NCI-H345 treated with DMSO at 0.1 percent for 48 hours (cell line): Measurements from ENCODE around the gene ENDOU.
A peak's percentile ranks its signal among the peaks of the same experiment; 100 is the strongest.

Source experiments
- DNase-seq: peaks from one replicate; lab custom pipeline; 2025; ENCODE audit not compliant: unreplicated experiment; lab: John Stamatoyannopoulos, UW

The ENDOU gene

DNA sequence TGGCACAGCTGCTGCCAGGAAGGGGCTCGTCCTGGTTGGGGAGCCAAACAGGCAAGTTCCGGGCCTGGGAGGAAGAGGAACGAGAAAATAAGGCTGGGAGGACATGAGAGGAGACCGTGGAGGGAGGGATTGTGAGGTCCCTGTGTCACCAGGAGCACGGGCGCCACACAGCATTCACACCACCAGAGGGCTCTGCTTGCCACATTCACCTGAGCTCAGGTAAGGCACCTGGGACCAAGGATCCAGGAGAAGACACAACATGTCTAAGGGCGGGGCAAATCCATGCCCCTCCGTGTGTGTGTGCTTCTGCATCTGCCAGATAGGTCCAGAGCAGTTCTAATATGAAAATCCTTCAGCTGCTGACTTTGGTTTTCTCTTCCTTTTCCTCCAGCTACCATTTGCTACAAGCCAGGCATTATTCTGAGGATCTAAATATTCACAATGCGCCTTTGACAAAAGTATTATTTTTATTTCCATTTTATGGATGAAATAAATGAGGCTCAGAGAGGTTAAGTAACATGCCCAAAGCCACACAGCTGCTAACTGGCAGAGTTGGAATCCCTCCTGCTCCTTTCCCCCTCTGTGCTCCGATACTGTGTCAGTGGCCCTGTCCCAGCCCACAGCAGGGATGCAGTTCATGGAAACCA lies 18.8 kb upstream of the ENDOU start:
- peak; percentile 12 for DNase-seq

DNA sequence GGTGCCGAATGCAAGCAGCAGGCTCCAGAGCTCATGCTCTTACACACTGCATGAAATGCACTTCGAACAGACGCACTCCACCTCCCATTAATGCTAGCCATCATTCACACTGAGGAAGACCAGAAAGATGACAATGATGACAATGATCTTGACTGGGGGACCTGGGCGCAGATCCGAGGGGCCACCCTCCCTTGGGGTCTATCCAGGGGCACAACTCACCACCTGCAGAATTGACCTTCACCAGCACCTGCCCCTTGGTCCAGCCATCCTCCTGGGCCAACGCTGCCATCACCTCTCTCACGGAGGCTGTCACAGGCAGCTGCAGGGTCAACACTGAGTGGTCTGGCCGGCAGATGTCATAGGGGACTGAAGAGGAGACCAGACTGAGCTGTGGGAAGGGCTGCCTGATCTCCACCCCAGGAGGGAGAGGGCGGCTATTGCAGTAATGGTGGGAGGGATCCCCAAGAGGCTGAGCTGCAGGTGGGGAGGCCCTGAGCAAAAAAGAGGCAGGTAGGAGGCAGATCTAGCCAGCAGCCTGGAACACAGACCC lies 18.1 kb upstream of the ENDOU start:
- DNase-seq, result no peak

DNA sequence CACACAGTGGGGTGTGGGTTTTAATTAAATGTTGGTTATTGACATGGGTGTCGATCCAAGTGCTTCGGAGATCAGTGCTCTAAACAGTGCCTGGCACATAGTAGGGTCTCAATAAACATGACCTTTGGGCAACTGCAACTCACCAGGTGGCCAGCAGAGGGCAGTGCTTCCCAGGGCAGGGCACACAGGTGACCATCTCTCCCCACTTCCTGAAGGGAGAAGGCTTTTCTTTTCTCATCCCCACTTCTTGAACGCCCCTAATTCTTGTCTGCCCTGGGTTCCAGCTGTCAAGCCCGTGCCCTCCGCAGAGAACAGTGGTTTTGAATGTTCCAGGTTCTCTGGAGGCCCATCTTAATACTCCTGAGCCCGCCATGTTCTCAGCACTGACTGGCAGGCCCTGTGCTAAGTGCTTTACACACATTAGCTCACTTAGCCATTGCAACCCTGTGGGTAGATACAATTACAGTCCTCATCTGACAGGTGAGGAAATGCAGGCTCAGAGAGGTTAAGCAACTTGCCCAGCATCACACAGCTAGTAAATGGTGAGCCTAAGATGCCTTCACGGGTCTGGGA lies 17.0 kb upstream of the ENDOU start:
- no peak for DNase-seq

- DNase-seq, result peak; percentile 9
These were observed 16.0 kb upstream of the ENDOU start for GRCh38 chr12:47741340-47741703.

DNA sequence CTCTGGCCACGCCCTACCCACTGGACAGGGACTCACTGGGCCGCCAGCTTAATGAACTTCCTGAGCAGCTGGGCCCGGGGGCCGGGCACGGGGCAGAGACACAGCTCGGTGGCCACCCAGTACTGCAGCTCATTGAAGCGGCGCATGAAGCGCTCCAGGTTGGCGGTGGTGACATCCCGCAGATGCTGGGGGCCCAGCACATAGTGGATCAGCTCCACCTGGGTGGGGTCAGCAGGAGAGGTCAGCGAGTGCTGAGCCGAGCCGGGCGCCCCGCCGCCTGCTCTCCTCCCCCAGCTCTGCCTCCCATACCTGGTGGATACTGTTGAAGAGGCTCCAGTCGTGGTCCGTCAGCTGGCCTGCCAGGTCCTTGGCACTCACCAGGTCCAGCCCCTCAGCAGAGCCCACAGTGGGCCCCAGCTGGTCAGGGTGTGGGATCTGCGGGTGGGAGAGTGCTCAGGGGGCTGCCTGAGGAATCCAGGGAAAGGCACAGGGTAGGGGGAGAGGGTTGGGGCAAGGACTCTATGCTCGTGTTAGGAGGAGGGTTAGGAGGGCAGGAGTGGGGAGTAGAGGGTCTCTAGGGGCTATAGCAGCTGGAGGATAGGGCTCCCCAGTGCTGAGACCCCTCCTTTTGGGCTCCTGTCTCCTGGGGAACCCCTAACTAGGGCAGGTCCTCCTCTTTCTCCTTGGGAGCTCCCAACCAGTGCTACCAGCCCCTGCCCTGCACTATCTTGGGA lies 15.5 kb upstream of the ENDOU start:
- DNase-seq, result no peak

DNA sequence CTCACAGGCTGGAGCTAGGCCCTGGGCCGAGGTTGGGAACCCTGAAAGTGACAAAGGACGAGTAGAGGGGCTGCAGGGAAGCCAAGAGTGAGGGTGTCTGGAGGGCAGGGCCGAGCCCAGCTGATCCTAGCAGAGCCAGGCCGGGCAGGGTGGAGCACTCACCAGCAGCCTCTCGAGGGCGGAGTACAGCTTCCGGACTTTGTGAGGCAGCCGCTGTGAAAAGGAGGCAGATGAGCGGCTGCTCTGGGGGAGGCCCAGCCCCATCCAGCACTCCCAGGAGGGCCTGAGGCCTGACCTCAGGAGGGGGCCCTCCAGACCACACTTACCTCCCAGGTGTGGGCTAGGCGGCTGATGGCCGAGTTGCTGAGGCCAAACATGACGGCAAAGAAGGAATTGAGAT lies 14.7 kb upstream of the ENDOU start:
- no peak for DNase-seq

- DNase-seq, result no peak
These were observed 14.0 kb upstream of the ENDOU start for GRCh38 chr12:47739297-47739696.

- DNase-seq, result no peak
These were observed 12.8 kb upstream of the ENDOU start for GRCh38 chr12:47737936-47738594.

DNA sequence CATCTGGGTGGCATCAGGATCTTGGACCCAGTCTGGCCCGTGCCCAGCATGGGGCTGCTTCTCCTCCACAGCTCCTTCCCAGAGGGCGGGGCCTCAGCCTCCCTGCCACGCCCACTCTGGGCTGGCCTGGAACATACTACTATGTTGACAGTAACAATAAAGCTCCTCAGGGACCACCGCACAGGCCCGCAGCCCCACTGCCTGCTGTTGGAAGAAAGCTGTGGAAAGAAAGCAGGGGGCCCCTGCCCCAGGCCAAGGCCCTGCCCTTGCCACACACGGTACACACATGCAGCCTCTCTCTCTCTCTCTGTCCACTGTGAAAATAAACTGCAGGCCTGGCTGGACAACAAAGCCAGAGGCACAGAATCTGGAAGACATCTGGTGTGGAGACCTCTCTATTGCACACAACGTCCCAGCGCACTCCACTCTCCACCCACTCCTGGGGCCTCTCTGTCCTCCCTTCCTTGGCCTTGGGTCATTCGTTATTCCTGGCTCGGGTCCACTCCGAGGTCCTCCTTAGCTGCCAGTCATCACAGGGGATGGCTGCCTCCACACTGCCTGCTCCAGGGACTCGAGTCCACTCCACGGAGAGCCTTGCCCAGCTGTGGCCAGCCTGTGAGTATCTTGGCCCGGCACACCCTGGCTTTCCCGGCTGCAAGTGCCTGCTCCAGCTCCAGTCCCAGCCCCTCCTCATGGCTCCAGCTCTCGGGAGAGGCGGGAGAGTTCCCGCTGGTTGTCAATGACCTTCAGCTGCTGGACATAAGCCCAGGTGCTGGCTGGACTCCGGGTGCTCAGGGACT lies 11.8 kb upstream of the ENDOU start:
- DNase-seq, result no peak

DNA sequence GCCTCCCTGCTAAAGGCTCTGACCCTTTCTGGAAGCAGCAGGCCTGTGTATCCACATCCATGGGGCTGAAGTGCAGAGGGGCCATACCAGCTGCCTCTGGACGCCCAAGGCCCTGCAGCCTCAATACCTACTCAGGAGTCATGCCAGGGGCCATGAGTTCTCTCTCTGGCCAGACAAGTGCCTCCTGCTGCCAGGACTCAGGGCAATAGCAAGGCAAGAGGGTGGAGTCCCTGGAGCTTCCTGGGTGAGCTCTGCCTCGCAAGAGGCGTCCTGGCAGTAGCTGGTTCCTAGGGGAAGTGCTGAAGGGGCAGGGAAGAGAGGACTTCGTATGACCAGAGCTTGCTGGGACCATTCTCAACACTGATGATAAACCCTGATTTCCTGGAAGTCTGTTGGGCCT lies 10.9 kb upstream of the ENDOU start:
- no peak for DNase-seq

DNA sequence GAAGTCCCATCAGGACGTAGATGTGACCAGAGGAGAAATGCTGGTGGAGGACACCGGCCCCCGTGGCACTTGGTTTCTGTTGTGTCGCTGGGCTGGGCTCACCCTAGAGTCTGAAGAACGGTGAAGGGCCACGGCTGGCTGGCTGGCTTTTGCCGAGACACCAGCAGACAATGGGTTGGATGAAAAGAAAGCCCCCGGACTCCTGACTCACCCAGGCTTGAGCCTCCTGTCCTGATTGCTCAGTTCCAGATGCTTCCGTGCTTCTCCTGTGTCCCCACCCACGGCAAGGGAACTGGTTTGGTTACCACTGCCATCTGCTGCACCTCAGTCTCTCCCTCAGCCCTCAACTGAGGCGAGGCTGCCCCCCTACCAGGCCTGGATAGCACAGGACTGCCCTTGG lies 10.4 kb upstream of the ENDOU start:
- no peak for DNase-seq

DNA sequence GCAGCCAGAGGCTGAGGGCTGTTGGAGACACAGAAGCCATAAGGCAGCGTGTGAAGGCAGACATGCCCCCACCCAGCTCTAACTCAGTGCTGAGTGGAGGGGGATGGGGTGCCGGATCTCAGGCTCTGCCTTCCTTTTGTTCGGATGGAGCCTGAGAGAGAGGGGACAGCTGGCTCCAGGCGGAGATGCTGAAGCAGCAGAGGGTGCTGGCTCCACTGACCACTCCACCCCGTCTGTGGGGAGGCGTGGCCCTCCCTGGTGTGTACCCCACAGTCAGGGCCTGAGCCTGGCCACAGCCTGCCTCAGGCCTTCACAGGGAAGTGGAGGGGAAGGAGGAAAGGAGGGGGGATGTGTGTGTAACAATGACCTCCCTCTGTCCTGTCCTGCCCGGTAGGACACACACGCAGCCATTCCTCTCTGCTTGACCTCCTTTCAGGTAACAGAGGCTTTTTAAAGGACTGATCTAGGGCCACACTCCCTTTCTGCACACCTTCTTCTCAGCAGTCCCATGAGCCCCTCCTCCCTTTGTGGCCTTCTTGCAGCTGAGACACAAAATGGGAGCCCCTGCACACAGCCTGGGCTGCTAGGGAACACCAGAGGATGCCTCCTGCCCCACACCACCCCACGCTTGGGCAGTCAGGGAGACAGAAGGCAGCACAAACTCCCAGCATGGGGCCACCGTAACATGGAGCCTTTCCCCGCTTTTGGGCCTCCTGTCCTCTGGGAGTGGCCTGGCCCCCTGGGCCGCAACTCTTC lies 9.6 kb upstream of the ENDOU start:
- DNase-seq, result no peak

DNA sequence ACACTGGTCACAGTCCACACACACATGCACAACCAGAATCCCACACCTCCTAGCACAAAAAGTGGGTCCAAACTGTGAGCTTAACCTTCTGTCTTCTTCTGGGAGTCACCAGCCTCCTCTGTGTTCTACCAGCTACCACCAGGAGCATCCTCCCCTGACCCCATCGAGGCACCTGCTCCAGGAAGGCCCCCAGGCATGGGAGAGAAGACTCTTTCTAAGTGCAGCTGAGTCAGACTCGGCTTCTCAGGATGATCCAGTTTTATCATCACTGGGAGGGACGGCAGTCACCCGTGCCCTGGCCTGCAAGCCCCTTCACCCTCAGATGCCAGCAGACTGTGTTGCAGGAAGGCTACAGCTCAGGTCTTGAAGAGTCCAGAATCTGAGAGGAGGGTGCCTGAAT lies 7.9 kb upstream of the ENDOU start:
- DNase-seq, result no peak

- DNase-seq, result no peak
These were observed 7.2 kb upstream of the ENDOU start for GRCh38 chr12:47732504-47732903.

- DNase-seq, result no peak
These were observed 6.4 kb upstream of the ENDOU start for GRCh38 chr12:47731723-47732122.

DNA sequence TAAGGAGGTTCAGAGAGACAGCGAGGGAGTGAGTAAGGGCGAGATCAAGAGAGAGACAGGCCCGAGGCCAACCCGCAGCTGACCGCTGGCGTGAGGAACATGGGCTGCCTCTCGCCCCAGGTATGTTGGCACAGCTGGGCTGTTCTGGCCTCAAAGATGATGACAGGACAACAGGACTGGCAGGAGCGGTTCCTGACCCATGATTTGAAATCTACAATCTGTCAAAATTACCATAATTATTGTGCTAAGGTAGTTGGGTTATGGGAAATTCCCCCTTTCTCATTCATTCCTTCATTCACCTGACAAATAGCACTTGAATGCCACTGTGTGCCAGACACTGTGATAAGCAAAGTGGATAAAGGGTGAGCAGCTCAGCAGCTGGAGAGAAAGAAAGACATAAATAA lies 5.1 kb upstream of the ENDOU start:
- no peak for DNase-seq

DNA sequence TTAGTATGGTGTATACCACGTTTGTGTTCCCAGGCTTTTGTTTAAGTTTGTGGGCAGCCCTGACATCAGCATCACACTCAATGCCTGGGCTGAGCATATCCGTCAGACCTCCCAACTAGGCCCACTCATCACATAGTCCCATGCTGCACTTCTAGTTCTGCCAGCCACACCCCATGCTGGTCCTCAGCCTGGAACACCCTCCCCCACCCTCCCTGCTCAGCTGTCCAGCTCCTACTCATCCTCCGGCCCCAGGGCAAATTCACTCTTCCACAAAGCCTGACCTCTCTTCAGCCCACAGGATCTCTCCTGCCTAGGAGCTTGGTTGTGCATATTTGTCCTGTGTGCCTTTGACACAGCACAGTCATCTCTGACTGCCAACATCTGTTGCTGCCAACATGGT lies 3.9 kb upstream of the ENDOU start:
- DNase-seq, result no peak

DNA sequence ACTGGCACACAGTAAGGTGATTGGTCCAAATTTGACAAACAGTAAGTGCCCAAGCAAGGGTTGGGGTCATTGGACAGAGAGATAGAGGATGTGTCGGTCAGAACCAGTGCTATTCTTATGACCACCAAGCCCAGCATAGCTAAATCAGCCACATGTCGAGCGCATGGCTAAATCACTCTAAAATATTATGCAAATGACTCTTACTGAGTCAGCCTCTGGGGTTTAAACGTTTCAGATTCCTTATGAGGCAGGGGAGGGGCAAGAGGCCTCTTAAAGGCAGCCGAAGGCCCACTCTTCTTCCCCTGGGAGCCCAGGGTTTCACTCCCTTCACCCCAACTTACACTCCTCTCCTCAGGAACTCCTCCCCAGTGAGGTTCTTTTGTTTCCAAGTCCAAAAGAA lies 603 bp upstream of the ENDOU start:
- DNase-seq, result no peak

DNA sequence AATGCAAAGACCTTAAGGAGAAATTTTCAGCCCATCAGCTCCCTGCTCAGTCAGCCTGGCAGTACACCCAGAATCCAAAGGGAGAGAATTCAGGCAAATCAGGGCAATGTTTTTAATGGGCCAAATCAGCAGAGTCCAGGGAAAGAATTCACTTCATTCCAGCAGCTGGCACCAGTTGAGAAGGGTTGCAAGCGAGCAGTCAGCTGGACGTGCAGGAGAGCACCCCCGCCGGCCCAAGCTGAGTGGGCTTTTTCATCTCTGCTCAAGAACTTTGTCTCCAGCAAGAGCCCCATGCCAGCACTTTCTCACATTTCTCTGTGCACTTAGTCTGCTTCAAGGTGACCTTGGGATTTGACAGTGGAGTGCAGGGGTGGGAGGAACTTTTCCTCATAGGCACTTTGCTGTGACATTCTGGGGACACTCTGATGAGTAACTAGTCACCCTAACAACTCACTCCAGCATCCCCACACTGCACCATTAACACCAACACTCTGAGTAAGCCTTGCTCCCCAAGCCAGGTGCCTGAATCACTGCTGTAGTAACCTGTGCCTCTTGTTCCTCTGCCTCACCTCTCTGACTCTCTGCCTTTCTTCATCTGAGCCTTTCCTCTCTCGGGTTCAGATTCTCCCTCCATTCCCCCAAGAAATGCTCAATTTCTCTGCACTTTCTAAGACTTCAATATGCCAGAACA lies 2.2 kb downstream of the ENDOU start:
- DNase-seq, result no peak
